ENCODE results near the gene MXD1.

The MXD1 gene

GRCh38 chr2:69955029-69955428, 40.1 kb downstream of the MXD1 start:
- DNase-seq: no peak

GRCh38 chr2:69956475-69956979, 41.6 kb downstream of the MXD1 start:
- DNase-seq: no peak

GRCh38 chr2:69957965-69958364, 43.1 kb downstream of the MXD1 start:
- peak; percentile 5 for DNase-seq

GRCh38 chr2:69958480-69958879, 43.6 kb downstream of the MXD1 start:
- peak; percentile 24 for DNase-seq

- no peak for DNase-seq
These were observed 44.5 kb downstream of the MXD1 start for GRCh38 chr2:69959425-69959824.

GRCh38 chr2:69960821-69961220, 45.9 kb downstream of the MXD1 start:
- DNase-seq: no peak

GRCh38 chr2:69961496-69961895, 46.6 kb downstream of the MXD1 start, which contains the start of gene ASPRV1:
Gene ASPRV1 (minus strand): TSS chr2:69961631. CDS start chr2:69961436, 195 bp downstream.
- no peak for DNase-seq

GRCh38 chr2:69962986-69963730, 48.2 kb downstream of the MXD1 start:
- DNase-seq: no peak

- no peak for DNase-seq
These were observed 49.5 kb downstream of the MXD1 start for GRCh38 chr2:69964353-69964841.

GRCh38 chr2:69965756-69966445, 51.0 kb downstream of the MXD1 start:
- DNase-seq: no peak

GRCh38 chr2:69966496-69966895, 51.6 kb downstream of the MXD1 start:
- no peak for DNase-seq

- DNase-seq: no peak
These were observed 53.7 kb downstream of the MXD1 start for GRCh38 chr2:69968609-69969008.

GRCh38 chr2:69969126-69969983, 54.4 kb downstream of the MXD1 start:
- no peak for DNase-seq

GRCh38 chr2:69969991-69970390, 55.1 kb downstream of the MXD1 start:
- DNase-seq: no peak

GRCh38 chr2:69972822-69973221, 57.9 kb downstream of the MXD1 start:
- no peak for DNase-seq

- DNase-seq: no peak
These were observed 58.4 kb downstream of the MXD1 start for GRCh38 chr2:69973335-69973735.

GRCh38 chr2:69975136-69975852, 60.4 kb downstream of the MXD1 start:
- DNase-seq: peak; percentile 3

GRCh38 chr2:69975853-69976462, 61.0 kb downstream of the MXD1 start:
- DNase-seq: no peak

- no peak for DNase-seq
These were observed 62.3 kb downstream of the MXD1 start for GRCh38 chr2:69977186-69977585.

GRCh38 chr2:69977906-69978482, 63.1 kb downstream of the MXD1 start:
- DNase-seq: no peak
